H1 (cell line): ENCODE results near the gene VIPR2. TPM values are rescaled to one million over a fixed set of nuclear protein-coding genes. Genes with fewer than 3 reads are reported as not detected.

Source experiments
- CTCF ChIA-PET: fragments of 300-600 bp; sonication (Branson Sonifier 250); formaldehyde crosslinking; loops from one replicate; lab custom pipeline; 2021; ENCODE audit not compliant: partially characterized antibody; lab: Charles Lee
- POLR2A ChIA-PET: fragments of 300-600 bp; sonication (Branson Sonifier 250); formaldehyde crosslinking; loops from one replicate; lab custom pipeline; 2021; ENCODE audit warnings: inconsistent platforms; ENCODE audit not compliant: partially characterized antibody; lab: Charles Lee
- DNase-seq, 2 experiments: peaks; one replicate each; pipeline versions ENCODE4 v3.0.0 to v3.0.0-alpha.2; 2010 to 2022; ENCODE audit warnings: low spot score in 2 of 2, low read depth in 1 of 2, mixed read lengths in 1 of 2
- FAIRE-seq: peaks from 2 replicates; lab custom pipeline; 2011; peaks lifted over from hg19 to GRCh38; lab: Jason Lieb, UNC
- H2AFZ ChIP-seq: 2 replicates; pipeline ENCODE4 v1.8.1; 2012; ENCODE audit warnings: low read length, inconsistent platforms
- H2AK5ac ChIP-seq: 2 replicates; pipeline ENCODE4 v1.6.1; 2013; ENCODE audit warnings: low read depth, low read length
- H2BK120ac ChIP-seq: replicated peaks from 2 replicates; pipeline ENCODE3; 2013; ENCODE audit warnings: low read depth, low read length, inconsistent platforms
- H2BK12ac ChIP-seq: 2 replicates; pipeline ENCODE4 v1.6.1; 2013; ENCODE audit warnings: low read depth, low read length
- H2BK15ac ChIP-seq: 2 replicates; pipeline ENCODE4 v1.6.1; 2013; ENCODE audit warnings: low read length
- H2BK20ac ChIP-seq: 2 replicates; pipeline ENCODE4 v1.6.1; 2013; ENCODE audit warnings: low read length
- H2BK5ac ChIP-seq: 2 replicates; pipeline ENCODE4 v1.6.1; 2013; ENCODE audit warnings: low read depth, low read length
- H3K14ac ChIP-seq: 2 replicates; pipeline ENCODE4 v1.6.1; 2013; ENCODE audit warnings: inconsistent platforms; ENCODE audit not compliant: insufficient read length
- H3K18ac ChIP-seq: 2 replicates; pipeline ENCODE4 v1.6.1; 2013; ENCODE audit warnings: low read length; ENCODE audit errors: extremely low read depth
- H3K23ac ChIP-seq: 2 replicates; pipeline ENCODE4 v1.6.1; 2013; ENCODE audit warnings: inconsistent platforms; ENCODE audit not compliant: insufficient read length
- H3K23me2 ChIP-seq: 2 replicates; pipeline ENCODE4 v1.6.1; 2013; ENCODE audit warnings: low read depth, low read length
- H3K27ac ChIP-seq: 2 replicates; pipeline ENCODE4 v1.6.1; 2011; ENCODE audit warnings: low read depth, low read length, inconsistent platforms
- H3K27me3 ChIP-seq, 4 experiments: replicated peaks in 1 of 4; 1 replicate in 1 of 4; 2 replicates in 3 of 4; pipeline versions ENCODE4 v1.6.1 to v1.8.1; 2011 to 2013; ENCODE audit warnings: low read length in 3 of 4, mild to moderate bottlenecking in 3 of 4, inconsistent platforms in 2 of 4, mixed read lengths in 2 of 4, moderate library complexity in 1 of 4; ENCODE audit not compliant: control insufficient read depth in 3 of 4, insufficient read depth in 3 of 4; ENCODE audit errors: extremely low read depth in 1 of 4
- H3K36me3 ChIP-seq, 4 experiments: 2 replicates each; pipeline versions ENCODE4 v1.6.1 to v1.8.1; 2011 to 2013; ENCODE audit warnings: mild to moderate bottlenecking in 4 of 4, low read length in 3 of 4, moderate library complexity in 2 of 4, control low read depth in 1 of 4, inconsistent platforms in 1 of 4; ENCODE audit not compliant: insufficient read depth in 4 of 4, control insufficient read depth in 2 of 4
- H3K4ac ChIP-seq: replicated peaks from 2 replicates; pipeline ENCODE3; 2013; ENCODE audit warnings: low read length, low read depth, mixed read lengths, inconsistent platforms; ENCODE audit not compliant: insufficient read length
- H3K4me1 ChIP-seq, 4 experiments: replicated peaks in 1 of 4; 1 replicate in 1 of 4; 2 replicates in 3 of 4; pipeline versions ENCODE4 v1.6.1 to v1.8.1; 2011 to 2013; ENCODE audit warnings: low read length in 3 of 4, inconsistent platforms in 2 of 4, mixed read lengths in 1 of 4; ENCODE audit not compliant: insufficient read depth in 4 of 4, control insufficient read depth in 3 of 4
- H3K4me2 ChIP-seq, 2 experiments: 2 replicates each; pipeline versions ENCODE4 v1.6.1 to v1.8.1; 2011 to 2013; ENCODE audit warnings: low read depth in 2 of 2, low read length in 2 of 2, control low read depth in 1 of 2, inconsistent platforms in 1 of 2, mild to moderate bottlenecking in 1 of 2; ENCODE audit not compliant: insufficient read depth in 1 of 2
- H3K4me3 ChIP-seq, 4 experiments: fragments of 200-600, 300-600 bp in 1 of 4; sonication (generic), shearing (Covaris generic), sonication (Bioruptor Twin) in 1 of 4; 2 replicates each; pipeline versions ENCODE4 v1.5.1 to v1.8.1; 2011 to 2016; ENCODE audit warnings: low read length in 4 of 4, low read depth in 3 of 4, control low read depth in 2 of 4, inconsistent platforms in 2 of 4, mild to moderate bottlenecking in 2 of 4, mixed read lengths in 1 of 4, moderate library complexity in 1 of 4; ENCODE audit not compliant: insufficient read depth in 2 of 4; ENCODE audit errors: extremely low read depth in 1 of 4
- H3K56ac ChIP-seq: replicated peaks from 2 replicates; pipeline ENCODE3; 2013; ENCODE audit warnings: low read depth, mild to moderate bottlenecking, mixed read lengths, low read length, inconsistent platforms; ENCODE audit not compliant: insufficient read length
- H3K79me1 ChIP-seq: 2 replicates; pipeline ENCODE4 v1.6.1; 2013; ENCODE audit warnings: low read depth, low read length, control low read depth
- H3K79me2 ChIP-seq, 2 experiments: 2 replicates each; pipeline versions ENCODE4 v1.6.1 to v1.8.1; 2012 to 2013; ENCODE audit warnings: low read length in 2 of 2, mild to moderate bottlenecking in 2 of 2, inconsistent platforms in 1 of 2; ENCODE audit not compliant: insufficient read depth in 2 of 2, control insufficient read depth in 1 of 2
- H3K9ac ChIP-seq, 4 experiments: replicated peaks in 1 of 4; 1 replicate in 1 of 4; 2 replicates in 3 of 4; pipeline versions ENCODE4 v1.6.1 to v1.8.1; 2011 to 2013; ENCODE audit warnings: low read depth in 3 of 4, low read length in 3 of 4, control low read depth in 2 of 4, mild to moderate bottlenecking in 2 of 4, moderate library complexity in 2 of 4, inconsistent platforms in 1 of 4; ENCODE audit errors: extremely low read depth in 1 of 4
- H3K9me3 ChIP-seq, 2 experiments: 2 replicates each; pipeline versions ENCODE4 v1.6.1 to v1.8.1; 2012 to 2013; ENCODE audit warnings: mild to moderate bottlenecking in 2 of 2, moderate library complexity in 2 of 2, control low read depth in 1 of 2, inconsistent platforms in 1 of 2, low read depth in 1 of 2, low read length in 1 of 2, mixed read lengths in 1 of 2; ENCODE audit not compliant: insufficient read depth in 2 of 2
- H4K20me1 ChIP-seq, 2 experiments: replicated peaks in 1 of 2; 2 replicates each; pipeline versions ENCODE3 to v1.8.1; 2011 to 2013; ENCODE audit warnings: inconsistent platforms in 2 of 2, low read length in 2 of 2, mild to moderate bottlenecking in 1 of 2; ENCODE audit not compliant: insufficient read depth in 2 of 2, control insufficient read depth in 1 of 2
- H4K5ac ChIP-seq: 2 replicates; pipeline ENCODE4 v1.6.1; 2013; ENCODE audit warnings: low read length, low read depth, mixed read lengths, inconsistent platforms; ENCODE audit not compliant: insufficient read length
- H4K8ac ChIP-seq: 2 replicates; pipeline ENCODE4 v1.8.0; 2013; ENCODE audit warnings: mild to moderate bottlenecking, moderate library complexity, low read length, inconsistent platforms; ENCODE audit not compliant: insufficient read depth; ENCODE audit errors: extremely low read depth
- H4K91ac ChIP-seq: replicated peaks from 2 replicates; pipeline ENCODE3; 2013; ENCODE audit warnings: low read length, mixed read lengths, inconsistent platforms; ENCODE audit not compliant: insufficient read length
- BACH1 ChIP-seq: IDR thresholded peaks from 2 replicates; pipeline ENCODE4 v1.6.1; 2012; ENCODE audit warnings: low read length, improper control_type of control experiment
- BRCA1 ChIP-seq: IDR thresholded peaks from 2 replicates; pipeline ENCODE4 v1.6.1; 2012; ENCODE audit warnings: low read depth, low read length, improper control_type of control experiment
- E2F6 ChIP-seq: IDR thresholded peaks from 2 replicates; pipeline ENCODE4 v1.6.1; 2012; ENCODE audit warnings: inconsistent platforms
- EP300 ChIP-seq, 2 experiments: IDR thresholded peaks; 1 replicate in 1 of 2; 2 replicates in 1 of 2; pipeline ENCODE4 v1.6.1; 2011 to 2012; ENCODE audit warnings: low read depth in 2 of 2, low read length in 2 of 2, mild to moderate bottlenecking in 2 of 2, borderline replicate concordance in 1 of 2, inconsistent platforms in 1 of 2, moderate library complexity in 1 of 2
- EZH2 ChIP-seq: fragments of 200-600 bp; sonication (generic); IDR thresholded peaks from 2 replicates; pipeline ENCODE4 v1.7.1; 2012; ENCODE audit warnings: low read depth, mild to moderate bottlenecking, moderate library complexity, low read length, inconsistent platforms; ENCODE audit not compliant: severe bottlenecking
- NANOG ChIP-seq: IDR thresholded peaks from 2 replicates; pipeline ENCODE4 v1.6.1; 2011; ENCODE audit warnings: low read length, low read depth, mild to moderate bottlenecking, inconsistent platforms; ENCODE audit not compliant: insufficient read depth, poor library complexity, severe bottlenecking
- RBBP5 ChIP-seq: IDR thresholded peaks from 2 replicates; pipeline ENCODE4 v1.7.1; 2012; ENCODE audit warnings: low read depth, mild to moderate bottlenecking, inconsistent platforms, low read length, moderate library complexity, borderline replicate concordance
- RFX5 ChIP-seq: IDR thresholded peaks from 2 replicates; pipeline ENCODE4 v1.6.1; 2011; ENCODE audit warnings: low read depth, low read length, improper control_type of control experiment, borderline replicate concordance
- SIN3A ChIP-seq, 2 experiments: IDR thresholded peaks in 1 of 2; conservative IDR thresholded peaks in 1 of 2; 2 replicates each; pipeline ENCODE4 v1.6.1; 2011 to 2012; ENCODE audit warnings: low read length in 2 of 2, improper control_type of control experiment in 1 of 2, low read depth in 1 of 2, mild to moderate bottlenecking in 1 of 2
- TAF1 ChIP-seq: IDR thresholded peaks from 2 replicates; pipeline ENCODE4 v1.6.1; 2011; ENCODE audit warnings: mild to moderate bottlenecking, low read depth, low read length
- TEAD4 ChIP-seq: IDR thresholded peaks from 2 replicates; pipeline ENCODE4 v1.6.1; 2012; ENCODE audit warnings: low read depth, low read length, inconsistent platforms, mixed read lengths
- ZNF274 ChIP-seq: IDR thresholded peaks from 2 replicates; pipeline ENCODE4 v1.7.0; 2012; ENCODE audit warnings: low read length, borderline replicate concordance; ENCODE audit errors: extremely low read depth
- WGBS, 2 experiments: shearing (Covaris generic) in 1 of 2; methylation state at CpG; one replicate each; pipeline versions ENCODE4 v1.1.6 to v1.1.7; 2013 to 2015; ENCODE audit warnings: low lambda C conversion rate in 2 of 2, mixed read lengths in 2 of 2, inconsistent platforms in 1 of 2, low coverage in 1 of 2, missing lambda C conversion rate in 1 of 2; ENCODE audit not compliant: insufficient replicate concordance in 2 of 2, insufficient coverage in 1 of 2, insufficient read length in 1 of 2; ENCODE audit errors: extremely low coverage in 1 of 2, missing lambda C conversion rate in 1 of 2; 5-methylcytosine and 5-hydroxymethylcytosine counted together
- polyA plus RNA-seq, 7 experiments: library from polyadenylated mRNA; depleted of rRNA in 3 of 7; stranded (reverse) in 5 of 7; unstranded in 2 of 7; fragments of >200 nt in 5 of 7; fragments of 200-250 nt in 2 of 7; gene quantifications; 1 replicate in 5 of 7; 2 replicates in 1 of 7; 4 replicates in 1 of 7; pipeline versions ENCODE4 v1.2.1 to v1.2.3, GENCODE V29; 2011 to 2013; ENCODE audit warnings: missing spikeins in 2 of 7, mixed read lengths in 2 of 7
- total RNA-seq: library from RNA; stranded (reverse); fragmentation: NEBNext Ultra II Directional; extraction: Animal tissue kit (Norgen Biotek cat#: 25700); gene quantifications from 2 replicates; pipeline ENCODE4 v1.2.1, GENCODE V29; 2021
- TF ChIP-seq, protein P1 (sequence below): IDR thresholded peaks from 2 replicates; pipeline ENCODE4 v1.6.1; 2012; ENCODE audit warnings: inconsistent platforms

Gene VIPR2
- total and polyA plus RNA-seq, 2 of the 8 experiments (the other 6 are each of a cell fraction or from before 2014, with no cell fraction given): 2.4 to 6.3 TPM

GRCh38 chr7:158999496-158999895, 145.2 kb downstream of the VIPR2 start:
- H2AK5ac ChIP-seq: no peak overlapping the region
- H3K23me2 ChIP-seq: peaks cover 3% of the 10 kb centered on the region; the same call in 1 of the 2 replicates
- no peaks in the 10 kb centered on the region for H3K79me2 ChIP-seq
- no peak overlapping the region for H2BK15ac ChIP-seq
- no peaks in the 10 kb centered on the region for H3K36me3 ChIP-seq
- no peaks in the 10 kb centered on the region for H3K79me1 ChIP-seq
- no peak overlapping the region for H2AFZ ChIP-seq
- DNase-seq (no peak), FAIRE-seq (no peak)
- no peak overlapping the region for H3K4me3 ChIP-seq
- peaks cover 0 to 8% (median 1%) of the 10 kb centered on the region in 4 experiments; a peak in 2 of 7 replicates for H3K4me1 ChIP-seq
- H3K9me3 ChIP-seq: no peaks in the 10 kb centered on the region; a peak in 1 of 4 replicates
- H3K9ac ChIP-seq: no peak overlapping the region
- WGBS, 2 experiments: 82% methylated on average over 21 of the region's 21 CpGs; no CpG with 5 or more reads in 1 of the 2 experiments
- ChIA-PET POLR2A (no interaction called here), CTCF (interaction anchor here (1.0 to 1.5 kb wide), 2 partner anchors 13 to 16 kb away, joined by 3 to 5 read pairs; no protein-coding TSS in a partner anchor)
- no peak overlapping the region for H3K56ac ChIP-seq
- no peak overlapping the region for H2BK20ac ChIP-seq
- no peak overlapping the region for H3K4ac ChIP-seq
- H2BK5ac ChIP-seq: no peak overlapping the region
- no peak overlapping the region for H2BK120ac ChIP-seq
- H4K8ac ChIP-seq: no peak overlapping the region; the same call in 1 of the 2 replicates
- no peak overlapping the region for H3K23ac ChIP-seq
- no peak overlapping the region for H3K27ac ChIP-seq
- H2BK12ac ChIP-seq: no peak overlapping the region
- no peak overlapping the region for H3K18ac ChIP-seq
- no peak overlapping the region for H4K91ac ChIP-seq
- H4K20me1 ChIP-seq: no peaks in the 10 kb centered on the region
- H3K4me2 ChIP-seq: no peak overlapping the region
- peaks cover 10 to 29% (median 22%) of the 10 kb centered on the region in 4 experiments for H3K27me3 ChIP-seq
- H4K5ac ChIP-seq: no peak overlapping the region
- no peak overlapping the region for H3K14ac ChIP-seq
- TF ChIP-seq E2F6: no peak
- TF ChIP-seq EZH2: no peak
- no peak for TF ChIP-seq BRCA1
- no peak for TF ChIP-seq TAF1
- no peak for TF ChIP-seq RFX5
- TF ChIP-seq SIN3A (conservative IDR thresholded peaks at IDR 0.05 in 1 of 2, IDR thresholded peaks at IDR 0.05 in 1 of 2; ENCODE audit: low read depth in 1 of 2, low read length in 2 of 2): no peak
- no peak for TF ChIP-seq TEAD4
- no peak for TF ChIP-seq NANOG
- TF ChIP-seq ZNF274: no peak
- no peak for TF ChIP-seq RBBP5
- no peak for TF ChIP-seq BACH1
- no peak for TF ChIP-seq EP300 (IDR thresholded peaks at IDR 0.05; ENCODE audit: borderline replicate concordance in 1 of 2, low read depth in 2 of 2, low read length in 2 of 2)
- TF ChIP-seq, protein P1, sequence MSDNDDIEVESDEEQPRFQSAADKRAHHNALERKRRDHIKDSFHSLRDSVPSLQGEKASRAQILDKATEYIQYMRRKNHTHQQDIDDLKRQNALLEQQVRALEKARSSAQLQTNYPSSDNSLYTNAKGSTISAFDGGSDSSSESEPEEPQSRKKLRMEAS: no peak
